Upper lobe of left lung (tissue), 4 donors: ENCODE data around the gene C11orf58.

ENCODE experiments used
- POLR2A ChIP-seq, 4 donors: fragments of 450-650 bp; IDR thresholded peaks; one replicate each; pipeline ENCODE4 v1.5.1; 2016 to 2017; ENCODE audit warnings: antibody characterized with exemption in 4 of 4, mild to moderate bottlenecking in 2 of 4
- POLR2AphosphoS5 ChIP-seq, 2 donors: sonication (generic); formaldehyde crosslinking; IDR thresholded peaks; one replicate each; pipeline ENCODE4 v1.5.1; 2017; ENCODE audit warnings: antibody characterized with exemption in 2 of 2
- TF ChIP-seq, protein P1 (sequence below), 6 experiments: fragments of 450-650 bp in 4 of 6; fragments of 200-600 bp in 2 of 6; sonication (generic) in 2 of 6; IDR thresholded peaks; one replicate each; pipeline ENCODE4 v1.5.1; 2016 to 2019; ENCODE audit warnings: antibody characterized with exemption in 6 of 6

DNA sequence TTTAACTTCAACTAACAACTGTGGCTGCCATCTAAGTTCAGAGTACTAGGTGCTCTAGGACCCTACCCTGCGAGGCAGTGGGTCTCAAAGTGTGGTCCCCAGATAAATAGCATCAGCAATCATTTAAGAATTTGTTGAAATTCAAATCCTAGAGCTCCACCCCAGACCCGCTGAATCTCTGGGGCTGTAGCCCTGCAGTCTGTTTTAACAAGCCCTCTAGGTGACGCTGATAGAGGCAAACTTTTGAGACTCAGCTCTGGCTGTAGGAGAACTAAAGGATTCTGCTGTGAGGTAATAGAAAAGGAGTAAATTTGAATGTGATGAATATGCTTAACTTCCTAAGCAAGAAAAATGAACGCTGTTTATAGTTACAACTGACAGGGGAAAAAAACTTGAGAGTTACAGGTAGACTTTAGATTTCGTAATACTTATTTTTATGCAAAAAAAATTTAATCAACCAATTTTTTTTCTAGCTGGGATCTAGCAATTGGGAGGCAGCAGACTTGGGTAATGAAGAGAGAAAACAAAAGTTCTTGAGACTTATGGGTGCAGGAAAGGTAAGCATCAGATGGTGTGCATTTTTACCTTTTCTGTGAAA lies 5.8 kb downstream of the C11orf58 start:
- TF ChIP-seq POLR2A (IDR thresholded peaks at IDR 0.05): no peak
- no peak for TF ChIP-seq POLR2AphosphoS5 (IDR thresholded peaks at IDR 0.05)
- TF ChIP-seq, protein P1, sequence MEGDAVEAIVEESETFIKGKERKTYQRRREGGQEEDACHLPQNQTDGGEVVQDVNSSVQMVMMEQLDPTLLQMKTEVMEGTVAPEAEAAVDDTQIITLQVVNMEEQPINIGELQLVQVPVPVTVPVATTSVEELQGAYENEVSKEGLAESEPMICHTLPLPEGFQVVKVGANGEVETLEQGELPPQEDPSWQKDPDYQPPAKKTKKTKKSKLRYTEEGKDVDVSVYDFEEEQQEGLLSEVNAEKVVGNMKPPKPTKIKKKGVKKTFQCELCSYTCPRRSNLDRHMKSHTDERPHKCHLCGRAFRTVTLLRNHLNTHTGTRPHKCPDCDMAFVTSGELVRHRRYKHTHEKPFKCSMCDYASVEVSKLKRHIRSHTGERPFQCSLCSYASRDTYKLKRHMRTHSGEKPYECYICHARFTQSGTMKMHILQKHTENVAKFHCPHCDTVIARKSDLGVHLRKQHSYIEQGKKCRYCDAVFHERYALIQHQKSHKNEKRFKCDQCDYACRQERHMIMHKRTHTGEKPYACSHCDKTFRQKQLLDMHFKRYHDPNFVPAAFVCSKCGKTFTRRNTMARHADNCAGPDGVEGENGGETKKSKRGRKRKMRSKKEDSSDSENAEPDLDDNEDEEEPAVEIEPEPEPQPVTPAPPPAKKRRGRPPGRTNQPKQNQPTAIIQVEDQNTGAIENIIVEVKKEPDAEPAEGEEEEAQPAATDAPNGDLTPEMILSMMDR (IDR thresholded peaks at IDR 0.05): no peak
